ENCODE measurements around the gene GRIP2.

- TF ChIP-seq CTCF (IDR thresholded peaks at IDR 0.05; ENCODE audit: poor library complexity, severe bottlenecking) (no peak), TAF1 (IDR thresholded peaks at IDR 0.05; ENCODE audit: low read depth) (no peak)
Observed at GRCh38 chr3:14506626-14507304, 33.4 kb downstream of the GRIP2 start.
